ENCODE measurements around the gene TIMM13.

DNA sequence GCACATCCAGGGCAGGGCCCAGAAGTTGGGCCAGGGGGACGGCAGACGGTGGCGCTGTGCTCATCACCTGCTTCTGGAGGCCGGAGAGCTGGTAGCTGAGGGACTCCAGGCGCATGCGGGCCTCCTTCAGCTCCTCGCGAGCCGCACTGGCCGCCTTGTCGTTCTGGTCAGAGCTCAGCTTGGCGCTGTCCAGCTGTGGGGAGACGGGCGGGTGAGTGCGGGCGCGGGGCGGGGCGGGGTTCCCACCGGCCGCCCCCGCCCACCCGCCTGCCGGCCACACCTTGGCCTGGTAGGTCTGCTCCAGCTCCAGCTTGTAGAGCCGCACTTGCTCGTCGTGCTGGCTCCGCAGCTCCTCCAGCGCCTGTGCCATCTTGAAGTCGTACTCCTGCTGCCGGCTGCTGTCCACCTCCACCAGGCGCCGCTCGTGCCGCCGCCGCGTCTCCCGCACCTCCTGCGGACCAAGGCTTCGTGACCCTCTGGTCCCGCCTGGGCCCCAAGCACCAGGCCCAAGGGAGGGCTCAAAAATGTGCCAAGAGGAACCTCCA, 7.4 kb upstream of the TIMM13 start:
- TF ChIP-seq, protein P1, sequence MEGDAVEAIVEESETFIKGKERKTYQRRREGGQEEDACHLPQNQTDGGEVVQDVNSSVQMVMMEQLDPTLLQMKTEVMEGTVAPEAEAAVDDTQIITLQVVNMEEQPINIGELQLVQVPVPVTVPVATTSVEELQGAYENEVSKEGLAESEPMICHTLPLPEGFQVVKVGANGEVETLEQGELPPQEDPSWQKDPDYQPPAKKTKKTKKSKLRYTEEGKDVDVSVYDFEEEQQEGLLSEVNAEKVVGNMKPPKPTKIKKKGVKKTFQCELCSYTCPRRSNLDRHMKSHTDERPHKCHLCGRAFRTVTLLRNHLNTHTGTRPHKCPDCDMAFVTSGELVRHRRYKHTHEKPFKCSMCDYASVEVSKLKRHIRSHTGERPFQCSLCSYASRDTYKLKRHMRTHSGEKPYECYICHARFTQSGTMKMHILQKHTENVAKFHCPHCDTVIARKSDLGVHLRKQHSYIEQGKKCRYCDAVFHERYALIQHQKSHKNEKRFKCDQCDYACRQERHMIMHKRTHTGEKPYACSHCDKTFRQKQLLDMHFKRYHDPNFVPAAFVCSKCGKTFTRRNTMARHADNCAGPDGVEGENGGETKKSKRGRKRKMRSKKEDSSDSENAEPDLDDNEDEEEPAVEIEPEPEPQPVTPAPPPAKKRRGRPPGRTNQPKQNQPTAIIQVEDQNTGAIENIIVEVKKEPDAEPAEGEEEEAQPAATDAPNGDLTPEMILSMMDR (IDR thresholded peaks at IDR 0.05): no peak
- no peak for TF ChIP-seq EZH2 (IDR thresholded peaks at IDR 0.05; ENCODE audit: borderline replicate concordance, insufficient read depth, low read depth, low read length, poor library complexity, severe bottlenecking)

Measured in B cell (primary cell).